HL-60/S4 treated with phorbol 12-myristate 13-acetate at 8.2 ng/mL for 4 days and 3 days (cell line): ENCODE measurements around the gene GRK4.

ENCODE experiments used
- in situ Hi-C: fragments of 300-500 bp; cut with MboI; formaldehyde crosslinking; loops from 2 replicates; pipeline ENCODE4 v1.15.0; 2022; ENCODE audit warnings: low sequenced_read_pairs

The GRK4 gene

GRCh38 chr4:3010998-3011397 lies 47.6 kb downstream of the GRK4 start:
- in situ Hi-C loops = no loop called here

DNA sequence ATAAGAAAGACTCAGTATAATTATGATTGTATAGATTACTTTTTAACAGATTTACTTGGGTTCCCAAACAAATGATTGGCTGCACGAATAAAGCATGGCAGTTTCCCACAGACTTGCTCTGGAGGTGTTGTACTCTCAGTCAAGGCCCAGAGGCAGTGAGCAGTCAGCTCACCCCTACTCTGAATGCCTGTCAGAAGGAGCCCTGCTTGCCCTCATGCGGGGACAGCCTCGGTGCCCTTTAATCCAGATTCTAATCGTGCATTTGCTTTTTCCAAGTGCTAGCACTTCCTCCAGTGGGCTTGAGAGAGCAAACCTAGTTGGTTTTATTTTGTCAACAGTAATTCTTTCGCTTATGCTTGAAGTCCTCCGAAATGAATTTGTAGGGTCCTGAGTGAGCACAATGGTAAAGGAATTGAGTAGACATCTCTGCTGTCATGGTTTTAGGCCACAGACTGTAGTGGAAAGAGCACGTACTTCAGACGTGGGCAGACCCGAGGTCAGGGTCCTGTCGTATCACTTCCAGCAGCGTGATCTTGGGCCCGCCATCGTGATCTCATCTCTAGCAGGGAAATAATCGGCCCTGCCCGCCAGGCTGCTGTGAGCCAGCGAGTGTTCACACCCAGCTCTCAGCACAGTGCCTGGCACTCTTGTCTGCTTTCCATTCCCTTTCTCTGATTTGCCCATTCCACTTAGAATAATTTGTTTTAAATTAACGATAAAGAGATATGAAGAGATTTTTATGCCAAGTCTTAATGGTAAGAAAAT lies 48.3 kb downstream of the GRK4 start:
- in situ Hi-C loops = no loop called here

DNA sequence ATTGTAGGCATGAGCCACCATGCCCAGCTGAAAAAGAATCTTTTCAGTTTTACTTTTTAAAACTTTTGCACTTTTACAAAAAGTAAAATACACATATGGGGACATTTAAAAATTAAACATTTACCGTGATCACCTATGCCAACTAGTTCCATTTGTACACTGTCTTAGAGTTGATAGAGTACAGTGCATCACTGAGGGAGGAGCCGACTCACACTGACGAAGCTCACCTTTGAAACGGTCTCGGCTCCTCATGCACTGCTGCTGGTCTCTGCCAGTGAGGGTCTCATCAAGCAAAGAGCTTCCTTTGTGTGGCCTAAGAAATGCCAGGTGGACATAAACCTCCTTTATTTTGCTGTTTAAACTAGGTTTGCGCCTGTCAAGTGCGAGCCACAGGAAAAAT lies 50.0 kb downstream of the GRK4 start:
- in situ Hi-C loops = no loop called here

GRCh38 chr4:3013839-3014350 lies 50.5 kb downstream of the GRK4 start:
- in situ Hi-C loops = no loop called here

DNA sequence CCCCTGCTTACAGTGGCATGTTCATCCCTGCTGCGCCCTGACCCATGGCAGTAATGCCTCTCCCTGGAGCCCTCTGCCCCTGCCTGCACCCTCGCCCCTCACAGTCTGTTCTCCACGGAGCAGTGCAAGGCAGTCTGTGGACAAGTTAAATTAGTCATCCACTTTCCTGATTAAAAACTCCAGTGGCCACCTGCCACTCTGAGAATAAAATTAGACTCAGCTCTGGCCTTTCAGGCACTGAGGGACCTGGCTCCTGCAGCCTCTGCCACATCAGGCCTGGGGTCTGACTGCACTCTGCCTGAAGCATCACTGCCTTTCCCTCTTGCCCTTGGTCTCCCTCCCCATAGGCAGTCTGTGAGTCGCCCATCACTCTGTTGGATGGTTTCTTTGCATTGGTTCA lies 53.6 kb downstream of the GRK4 start:
- in situ Hi-C loops = no loop called here

DNA sequence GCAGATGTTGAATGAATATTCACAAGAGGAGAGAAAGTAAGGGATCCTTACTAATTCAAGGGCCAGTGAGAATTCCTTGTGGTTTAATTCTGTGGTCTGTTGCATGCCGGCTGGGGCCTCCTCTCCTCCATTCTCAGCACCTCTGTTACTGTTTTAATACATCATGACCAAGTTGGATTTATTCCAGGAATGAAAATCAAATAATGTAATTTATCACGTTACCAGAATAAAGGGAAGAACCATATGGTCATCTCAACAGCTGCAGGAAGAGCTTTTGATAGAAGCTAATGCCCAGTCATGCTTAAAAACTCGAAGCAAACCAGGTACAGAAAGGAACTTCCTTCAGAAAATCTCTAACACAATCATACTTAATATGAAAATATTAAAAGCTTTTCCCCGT lies 54.1 kb downstream of the GRK4 start:
- in situ Hi-C loops = no loop called here

DNA sequence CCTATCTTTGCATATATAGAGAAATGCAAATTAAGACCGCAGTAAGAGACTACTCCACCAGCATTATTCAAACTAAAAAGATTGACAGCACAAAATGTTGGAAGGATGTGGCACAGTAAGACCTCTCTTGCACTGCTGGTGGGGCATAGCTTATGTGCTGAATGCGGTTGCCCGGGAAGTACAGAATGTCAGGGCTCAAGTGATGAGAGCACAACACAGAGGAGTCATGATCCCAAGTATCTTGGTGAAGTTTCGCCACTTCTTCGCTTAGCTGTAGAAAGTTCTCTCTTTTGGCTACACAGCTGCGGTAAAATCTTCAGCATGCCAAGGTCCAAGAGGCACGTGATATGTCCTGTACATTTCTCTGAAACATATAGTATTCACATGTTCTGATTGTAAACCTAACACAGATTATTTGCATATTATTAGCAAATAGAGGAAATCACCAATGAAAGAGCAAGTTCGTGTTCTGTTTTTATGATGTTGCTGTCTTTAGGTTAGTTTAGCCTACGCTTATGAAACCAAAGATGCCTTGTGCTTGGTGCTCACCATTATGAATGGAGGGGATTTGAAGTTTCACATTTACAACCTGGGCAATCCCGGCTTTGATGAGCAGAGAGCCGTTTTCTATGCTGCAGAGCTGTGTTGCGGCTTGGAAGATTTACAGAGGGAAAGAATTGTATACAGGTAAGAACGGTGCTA lies 55.9 kb downstream of the GRK4 start:
- in situ Hi-C loops = no loop called here

- in situ Hi-C loops = no loop called here
Measured at GRCh38 chr4:3021127-3021526, 57.8 kb downstream of the GRK4 start.

DNA sequence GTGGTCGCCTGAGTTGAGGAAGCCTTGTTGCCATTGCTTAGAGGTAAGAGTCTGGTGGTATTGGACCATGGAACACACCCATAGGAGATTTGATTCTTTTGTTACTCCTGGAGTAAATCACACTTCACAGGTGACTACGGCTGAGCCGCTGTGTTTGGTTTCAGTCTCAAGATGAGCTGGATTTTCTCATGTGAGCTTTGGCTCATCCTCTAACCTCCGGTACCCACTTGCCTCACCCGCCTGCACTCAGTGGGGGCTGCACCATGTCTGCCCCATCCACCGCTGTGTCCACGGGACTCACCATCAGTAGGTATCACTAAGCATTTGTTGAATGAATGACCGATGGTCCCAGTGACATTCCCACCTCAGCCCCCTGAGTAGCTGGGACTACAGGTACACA lies 58.3 kb downstream of the GRK4 start:
- in situ Hi-C loops = no loop called here

DNA sequence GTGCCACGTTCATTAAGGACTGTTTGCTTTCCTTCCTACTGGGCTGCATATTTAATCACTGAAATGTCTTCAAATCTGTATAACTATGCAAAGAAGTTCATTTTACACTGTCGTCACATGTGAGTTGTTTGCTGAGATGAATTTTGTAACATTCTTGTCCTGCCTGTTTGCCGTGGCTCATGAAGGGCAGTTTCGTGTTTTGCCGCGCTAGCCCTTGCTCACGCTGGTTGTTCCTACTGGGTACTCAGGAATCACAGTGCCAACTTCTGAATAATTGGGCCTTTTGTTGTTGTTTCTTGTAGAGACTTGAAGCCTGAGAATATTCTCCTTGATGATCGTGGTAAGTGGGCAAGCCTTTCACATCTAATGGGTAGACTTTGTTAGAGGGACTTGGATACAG lies 58.7 kb downstream of the GRK4 start:
- in situ Hi-C loops = no loop called here

- in situ Hi-C loops = no loop called here
Measured at GRCh38 chr4:3022651-3023050, 59.3 kb downstream of the GRK4 start.

- in situ Hi-C loops = no loop called here
Measured at GRCh38 chr4:3025881-3026280, 62.5 kb downstream of the GRK4 start.

GRCh38 chr4:3026540-3026939 lies 63.2 kb downstream of the GRK4 start:
- in situ Hi-C loops = no loop called here

GRCh38 chr4:3029464-3029863 lies 66.1 kb downstream of the GRK4 start:
- in situ Hi-C loops = no loop called here

GRCh38 chr4:3030566-3031356 lies 67.4 kb downstream of the GRK4 start:
- in situ Hi-C loops = no loop called here

- in situ Hi-C loops = no loop called here
Measured at GRCh38 chr4:3031357-3032082, 68.1 kb downstream of the GRK4 start.

DNA sequence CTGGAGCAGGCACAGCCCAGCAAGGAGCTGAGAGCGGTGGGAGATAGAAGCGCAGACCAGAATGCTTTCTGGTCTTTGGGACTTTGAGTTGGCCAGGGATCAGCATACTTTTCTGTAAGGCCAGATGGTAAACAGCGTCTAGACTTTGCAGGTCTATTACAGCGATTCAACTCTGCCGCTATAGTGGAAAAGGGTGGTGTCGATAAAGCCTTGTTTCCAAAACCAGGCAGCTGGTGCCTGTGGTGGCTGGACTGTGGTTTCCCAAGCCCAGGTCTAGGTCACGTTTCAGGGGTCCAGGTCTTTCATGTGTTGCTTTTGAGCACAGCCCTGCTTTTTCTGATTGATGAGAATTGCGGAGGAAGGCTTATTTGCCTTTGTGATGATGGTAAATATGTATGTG lies 70.9 kb downstream of the GRK4 start:
- in situ Hi-C loops = no loop called here

DNA sequence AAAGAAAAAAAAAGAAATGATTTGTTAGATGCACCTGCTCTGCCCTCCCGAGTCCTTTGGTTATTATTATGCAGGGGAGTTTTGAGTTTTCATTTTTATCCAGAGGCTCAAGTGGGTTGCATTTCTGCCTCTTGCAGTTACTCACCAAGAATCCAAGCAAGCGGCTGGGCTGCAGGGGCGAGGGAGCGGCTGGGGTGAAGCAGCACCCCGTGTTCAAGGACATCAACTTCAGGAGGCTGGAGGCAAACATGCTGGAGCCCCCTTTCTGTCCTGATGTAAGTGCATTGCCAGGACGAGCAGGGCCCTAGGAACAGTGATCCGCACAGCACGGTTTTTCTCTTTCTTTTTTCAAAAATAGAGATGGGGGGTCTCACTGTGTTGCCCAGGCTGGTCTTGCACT lies 71.9 kb downstream of the GRK4 start:
- in situ Hi-C loops = no loop called here

DNA sequence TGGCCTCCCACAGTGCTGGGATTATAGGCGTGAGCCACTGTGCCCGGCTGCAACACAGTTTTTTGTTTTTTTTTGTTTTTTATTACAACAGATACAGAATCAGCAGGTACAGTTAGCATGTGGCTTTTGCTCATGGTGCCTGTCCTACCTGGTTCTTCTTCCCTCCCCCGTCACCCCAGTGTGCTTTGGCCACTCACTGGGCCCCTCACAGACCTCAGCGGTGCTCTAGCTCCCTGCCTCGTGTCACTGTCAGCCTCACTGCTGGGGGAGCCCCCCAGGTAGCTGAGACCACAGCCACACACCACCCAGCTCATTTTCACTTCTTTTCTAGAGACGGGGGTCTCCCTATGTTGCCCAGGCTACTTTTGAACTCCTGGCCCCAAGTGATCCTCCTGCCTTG lies 72.3 kb downstream of the GRK4 start:
- in situ Hi-C loops = no loop called here

DNA sequence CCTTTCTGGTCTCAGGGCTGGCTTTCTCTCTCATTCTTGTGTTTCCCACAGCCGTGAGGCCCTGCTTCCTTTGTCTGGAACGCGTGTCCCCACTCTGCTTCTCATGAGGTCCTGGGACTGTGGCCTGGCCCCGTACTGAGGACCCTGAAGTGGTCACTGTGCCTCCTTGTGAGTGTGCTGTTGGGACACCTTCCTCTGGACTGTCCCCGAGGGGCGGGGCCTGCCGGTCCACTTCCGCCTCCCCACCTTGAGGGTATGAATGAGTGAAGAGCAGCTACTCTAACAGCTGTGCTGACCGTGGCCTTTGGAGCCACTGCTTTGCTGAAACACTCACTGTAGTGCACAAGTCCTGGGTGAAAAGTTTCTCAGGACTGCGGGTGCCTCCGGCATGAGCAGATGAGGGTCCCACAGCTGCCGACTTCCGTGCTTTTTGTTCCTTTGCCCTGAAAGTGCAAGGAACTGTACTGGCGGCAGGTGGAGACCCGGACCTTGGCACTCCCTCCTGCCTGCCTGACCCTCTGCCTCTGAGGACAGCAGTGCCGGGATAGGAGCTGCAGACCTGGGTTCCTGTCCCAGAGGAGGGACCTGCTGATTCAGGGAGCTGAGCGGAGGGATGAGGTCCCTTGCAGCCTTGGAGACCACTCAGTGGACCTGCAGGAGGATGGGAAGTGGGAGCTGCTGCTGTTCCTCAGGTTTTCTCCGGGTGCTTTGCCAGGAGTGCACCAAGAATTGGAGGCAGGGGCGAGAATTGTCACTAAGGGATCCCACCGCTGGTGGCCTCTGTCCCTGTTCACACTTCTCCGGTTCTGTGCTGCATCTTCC lies 73.0 kb downstream of the GRK4 start:
- in situ Hi-C loops = no loop called here
